GM19025 (cell line): ENCODE measurements around the gene RBBP8NL.

ENCODE experiments used
- ATAC-seq: cut with Tn5 transposase; IDR thresholded peaks from one replicate; pipeline ENCODE4 v1.9.1; 2021; ENCODE audit warnings: mild to moderate bottlenecking, low read depth, moderate library complexity; ENCODE audit not compliant: unreplicated experiment

The RBBP8NL gene

DNA sequence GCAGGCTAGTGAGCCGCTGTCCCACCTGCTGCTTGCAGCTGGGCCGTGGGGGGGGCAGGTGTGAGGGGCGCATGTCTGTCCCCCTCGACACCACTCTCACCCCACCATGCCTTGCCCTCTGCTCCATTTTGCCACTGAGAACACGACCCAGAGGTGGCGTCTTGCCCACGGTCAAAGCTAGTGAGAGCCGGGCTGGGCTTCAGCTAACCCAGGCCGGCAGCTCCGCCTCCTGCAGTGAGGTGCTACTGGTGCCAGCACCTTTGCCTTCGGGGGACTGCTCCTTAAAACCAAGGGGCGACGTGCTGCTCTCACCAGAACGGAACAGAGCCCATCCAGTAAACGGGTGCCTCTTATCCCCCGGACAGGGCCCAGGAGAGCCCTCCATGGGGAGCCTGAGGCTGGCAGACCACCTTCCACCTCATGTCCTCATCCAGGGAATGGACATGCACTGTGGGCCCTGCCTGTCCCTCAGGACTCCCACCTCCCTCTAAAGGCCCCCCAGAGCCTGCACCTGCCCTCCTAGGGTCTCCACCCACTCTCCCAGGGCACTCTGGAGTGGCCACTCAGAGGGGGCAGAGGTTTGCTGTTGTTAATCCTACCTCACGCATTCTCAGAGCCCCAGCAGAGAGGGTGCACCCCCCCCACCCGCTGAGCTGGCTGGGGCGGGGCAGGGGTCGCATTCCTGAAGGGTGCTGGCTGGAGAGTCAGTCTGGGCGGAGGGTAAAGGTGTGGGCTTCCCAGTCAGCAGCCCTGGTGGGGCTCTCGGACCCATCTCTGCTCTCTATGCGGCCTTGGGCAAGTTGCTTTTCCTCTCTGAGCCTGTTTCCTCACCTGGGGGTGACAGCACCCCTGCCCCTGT, 2.9 kb downstream of the RBBP8NL start:
- ATAC-seq, result no peak

DNA sequence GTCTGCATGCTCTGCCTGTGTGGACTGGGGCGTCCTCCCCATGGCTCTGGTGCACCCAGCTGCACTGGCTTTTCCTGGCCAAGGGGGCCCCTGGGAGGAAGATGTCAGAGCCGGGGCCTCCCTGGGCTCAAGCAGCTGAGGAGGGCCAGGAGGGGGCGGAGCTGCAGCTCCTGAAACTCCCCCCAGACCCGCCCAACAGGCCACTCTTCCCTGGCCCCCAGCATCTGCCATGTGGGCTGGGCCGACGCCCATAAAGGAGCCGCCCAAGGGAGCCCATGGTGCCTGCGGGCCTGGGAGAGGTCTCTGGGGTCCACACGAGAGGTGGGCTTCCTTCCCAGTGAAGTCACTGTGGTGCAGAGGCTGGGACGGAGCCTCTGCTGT, 4.0 kb downstream of the RBBP8NL start:
- ATAC-seq, result no peak

- no peak for ATAC-seq
Observed at GRCh38 chr20:62422636-62423325, 4.6 kb downstream of the RBBP8NL start.

- no peak for ATAC-seq
Observed at GRCh38 chr20:62421716-62421990, 5.7 kb downstream of the RBBP8NL start.

GRCh38 chr20:62420846-62421715, 6.3 kb downstream of the RBBP8NL start:
- ATAC-seq, result no peak

DNA sequence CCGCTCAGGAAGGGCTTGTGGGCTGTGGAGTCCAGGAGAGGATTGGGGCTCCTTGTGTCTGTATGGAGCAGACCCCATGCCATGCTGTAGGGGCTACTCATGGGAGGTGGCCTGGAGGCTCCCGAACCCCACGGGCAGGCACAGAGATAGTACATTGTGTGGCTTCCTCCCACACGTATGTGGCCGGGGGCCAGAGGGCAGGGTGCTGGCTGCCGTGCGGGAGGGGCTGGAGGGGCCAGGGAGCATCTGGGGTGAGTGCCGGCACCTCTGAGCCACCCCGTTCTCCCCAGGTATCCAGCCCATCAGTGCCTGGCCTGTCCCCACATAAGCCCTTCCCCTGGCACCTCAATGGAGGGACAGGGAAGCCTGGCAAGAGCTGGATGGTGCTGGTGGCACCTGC, 7.6 kb downstream of the RBBP8NL start:
- no peak for ATAC-seq

GRCh38 chr20:62418709-62419487, 8.4 kb downstream of the RBBP8NL start:
- no peak for ATAC-seq

GRCh38 chr20:62417981-62418708, 9.2 kb downstream of the RBBP8NL start:
- ATAC-seq, result no peak

GRCh38 chr20:62416651-62417637, 10.4 kb downstream of the RBBP8NL start:
- no peak for ATAC-seq

- ATAC-seq, result no peak
Observed at GRCh38 chr20:62415354-62416111, 11.8 kb downstream of the RBBP8NL start.

- ATAC-seq, result no peak
Observed at GRCh38 chr20:62413896-62414481, 13.3 kb downstream of the RBBP8NL start.

GRCh38 chr20:62413025-62413570, 14.2 kb downstream of the RBBP8NL start:
- no peak for ATAC-seq

DNA sequence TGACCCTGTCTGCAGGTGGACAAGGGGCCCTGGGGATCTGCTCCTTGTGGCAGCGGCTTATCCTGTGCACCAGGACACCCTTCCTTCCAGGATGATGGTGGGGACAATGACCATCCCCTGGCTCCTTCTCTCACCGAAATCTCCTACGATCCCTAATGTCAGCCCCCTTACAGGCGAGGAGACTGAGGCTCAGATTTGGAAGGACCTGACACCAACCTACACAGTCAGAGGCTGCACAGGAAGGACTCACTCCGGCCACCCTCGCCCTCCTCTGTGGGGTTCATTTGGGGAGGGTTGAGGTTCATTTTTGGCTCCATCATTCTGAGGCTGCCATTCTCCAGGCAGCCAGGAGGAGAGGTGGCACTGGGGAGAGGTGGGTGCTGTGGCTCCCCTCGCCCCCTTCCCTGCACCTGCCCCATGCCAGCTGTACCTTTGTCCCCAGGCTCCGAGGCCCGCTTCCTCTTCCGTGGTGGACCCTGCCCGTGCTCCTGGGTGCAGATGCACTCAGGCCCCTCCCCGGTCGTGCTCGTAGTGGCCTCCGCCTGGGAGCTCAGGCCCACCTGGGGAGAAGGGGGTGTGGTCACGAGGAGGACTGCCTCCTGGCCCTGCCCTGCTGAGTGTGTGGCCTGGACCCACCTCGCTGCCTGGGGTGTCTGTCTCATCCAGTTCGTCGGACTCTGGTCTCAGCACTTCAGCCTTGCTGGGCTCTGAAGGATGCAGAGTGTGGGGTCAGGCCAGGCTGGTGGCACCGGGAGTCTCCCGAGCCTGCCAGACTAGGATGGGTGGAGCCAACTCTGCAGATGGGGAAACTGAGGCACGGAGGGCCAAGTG, 14.9 kb downstream of the RBBP8NL start:
- ATAC-seq, result no peak

GRCh38 chr20:62411479-62412193, 15.7 kb downstream of the RBBP8NL start:
- ATAC-seq, result no peak

GRCh38 chr20:62410746-62411478, 16.4 kb downstream of the RBBP8NL start:
- ATAC-seq, result no peak
